Fibroblast of lung (primary cell): Measurements from ENCODE around the gene KRT75.

Experiments used
- CTCF ChIP-seq, 2 donors: IDR thresholded peaks in 1 of 2; conservative IDR thresholded peaks in 1 of 2; 1 replicate in 1 of 2; 2 replicates in 1 of 2; pipeline ENCODE4 v1.5.1; 2011 to 2012; ENCODE audit warnings: low read length in 2 of 2, control low read depth in 1 of 2, inconsistent platforms in 1 of 2, low read depth in 1 of 2, mild to moderate bottlenecking in 1 of 2
- EZH2 ChIP-seq: IDR thresholded peaks from 2 replicates; pipeline ENCODE4 v1.5.1; 2012; ENCODE audit warnings: low read length, control low read depth, mild to moderate bottlenecking; ENCODE audit errors: missing control alignments

DNA sequence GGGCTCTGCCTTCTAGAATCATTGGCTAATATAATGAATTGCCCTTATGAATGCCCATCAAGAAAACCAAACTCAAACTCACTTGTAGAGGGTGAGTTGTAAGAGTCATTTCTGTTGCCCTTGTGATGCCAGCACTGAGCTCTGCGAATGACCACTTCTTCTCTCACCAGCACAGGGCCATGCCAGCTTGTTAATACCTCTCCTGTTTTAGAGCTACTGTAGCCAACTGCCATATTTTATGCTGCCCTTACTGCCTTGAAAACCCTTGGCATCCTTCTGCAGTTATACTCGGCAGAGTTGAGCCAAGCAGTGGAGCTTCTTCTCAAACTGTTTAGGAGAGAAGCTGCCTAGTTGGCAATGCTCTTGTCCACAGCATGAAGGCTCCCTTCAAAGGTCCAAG, 8.1 kb downstream of the KRT75 start:
- TF ChIP-seq CTCF (conservative IDR thresholded peaks at IDR 0.05 in 1 of 2, IDR thresholded peaks at IDR 0.05 in 1 of 2; ENCODE audit: low read depth in 1 of 2, low read length in 2 of 2), result no peak
- no peak for TF ChIP-seq EZH2
